NCI-H524 treated with DMSO at 0.1 percent for 48 hours (cell line): ENCODE results near the gene EHD1.
A peak's percentile ranks its signal among the peaks of the same experiment; 100 is the strongest.

Source experiments
- DNase-seq: peaks from one replicate; lab custom pipeline; 2025; lab: John Stamatoyannopoulos, UW

EHD1 gene

GRCh38 chr11:64842851-64843685 lies 35.4 kb downstream of the EHD1 start:
- DNase-seq = no peak

- DNase-seq = no peak
Measured at GRCh38 chr11:64842366-64842759, 36.1 kb downstream of the EHD1 start.

GRCh38 chr11:64841592-64842365 lies 36.6 kb downstream of the EHD1 start:
- DNase-seq = no peak

DNA sequence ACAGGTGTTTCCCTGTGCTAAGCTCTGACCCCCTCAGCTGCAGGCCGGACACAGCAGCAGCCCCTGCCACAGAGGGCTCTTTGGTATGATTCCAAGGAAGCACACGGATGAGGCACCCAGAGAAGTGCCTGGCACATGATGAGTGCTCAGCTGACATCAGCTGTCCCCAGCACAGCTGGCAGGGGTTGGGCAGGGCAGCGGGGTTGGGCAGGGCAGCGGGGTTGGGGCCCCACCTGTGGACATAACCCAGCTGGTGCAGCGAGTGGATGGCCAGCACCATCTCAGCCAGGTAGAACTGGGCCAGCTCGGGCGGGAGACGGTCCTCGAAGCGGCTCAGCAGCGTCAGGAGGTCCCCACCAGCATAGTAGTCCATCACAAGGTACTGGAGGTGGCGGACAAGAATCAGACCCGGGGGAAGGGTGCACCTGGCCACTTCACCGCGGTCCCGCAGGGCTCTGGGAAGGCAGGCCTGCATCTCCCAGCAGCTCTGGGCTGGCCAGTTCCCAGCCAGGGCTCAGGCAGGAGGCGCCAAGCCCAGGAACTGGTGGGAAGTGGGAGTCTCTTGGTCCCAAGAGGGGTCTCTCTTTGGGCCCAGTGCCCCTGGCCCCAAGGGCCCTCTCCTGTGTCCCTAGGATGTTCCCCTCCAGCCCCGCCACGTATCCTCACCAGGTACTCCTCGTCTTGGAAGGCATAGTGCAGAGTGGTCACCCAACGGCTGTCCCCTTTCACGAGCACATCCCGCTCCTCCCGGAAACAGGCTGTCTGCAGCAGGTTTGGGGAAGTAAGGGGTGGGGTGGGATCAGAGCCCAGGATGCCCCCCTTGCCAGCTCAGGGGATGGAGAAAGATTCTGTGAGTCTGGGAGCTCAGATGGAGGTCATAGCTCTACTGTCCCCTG lies 38.3 kb downstream of the EHD1 start:
- no peak for DNase-seq

DNA sequence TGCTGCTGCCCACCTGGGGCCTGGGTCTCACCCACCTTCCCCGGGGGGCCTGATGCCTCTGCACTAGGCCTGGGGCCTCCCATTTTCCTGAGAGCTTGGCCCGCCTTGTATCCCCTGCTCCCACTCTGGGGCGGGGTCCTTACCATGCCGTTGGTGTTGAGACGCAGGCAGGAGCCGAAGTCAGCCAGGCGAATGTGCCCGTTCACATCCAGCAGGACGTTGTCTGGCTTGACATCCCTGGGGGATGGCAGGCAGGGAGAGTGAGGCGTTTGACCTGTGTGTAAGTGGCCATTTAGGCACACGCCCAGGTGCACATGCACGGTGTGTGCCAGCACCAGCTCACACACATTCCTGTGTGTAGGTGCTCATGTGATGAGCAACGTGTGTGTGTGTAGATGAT lies 39.1 kb downstream of the EHD1 start:
- no peak for DNase-seq

GRCh38 chr11:64838600-64839334 lies 39.7 kb downstream of the EHD1 start:
- no peak for DNase-seq

DNA sequence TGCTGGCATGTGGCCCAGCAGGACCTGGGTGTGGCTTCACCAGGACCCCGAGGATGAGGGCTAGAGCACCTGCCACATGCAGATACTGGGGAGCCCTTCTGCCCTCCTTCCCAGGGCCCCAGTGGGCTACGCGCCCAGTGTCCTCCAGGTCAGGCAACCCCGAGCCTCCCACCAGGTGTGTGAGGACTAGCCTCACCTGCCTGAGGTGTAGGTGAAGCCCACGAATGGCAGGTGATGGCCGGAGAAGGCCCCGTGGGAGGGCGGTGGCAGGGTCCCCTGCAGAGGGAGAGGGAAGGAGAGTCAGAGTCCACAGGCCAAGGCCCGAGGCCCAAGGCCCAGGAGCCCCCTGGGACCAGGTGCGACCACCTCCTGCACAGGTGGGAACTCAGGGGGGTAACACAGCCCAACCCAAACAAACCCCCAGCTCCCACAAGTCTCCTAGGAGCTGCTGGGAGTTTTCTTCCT lies 40.5 kb downstream of the EHD1 start:
- no peak for DNase-seq

DNA sequence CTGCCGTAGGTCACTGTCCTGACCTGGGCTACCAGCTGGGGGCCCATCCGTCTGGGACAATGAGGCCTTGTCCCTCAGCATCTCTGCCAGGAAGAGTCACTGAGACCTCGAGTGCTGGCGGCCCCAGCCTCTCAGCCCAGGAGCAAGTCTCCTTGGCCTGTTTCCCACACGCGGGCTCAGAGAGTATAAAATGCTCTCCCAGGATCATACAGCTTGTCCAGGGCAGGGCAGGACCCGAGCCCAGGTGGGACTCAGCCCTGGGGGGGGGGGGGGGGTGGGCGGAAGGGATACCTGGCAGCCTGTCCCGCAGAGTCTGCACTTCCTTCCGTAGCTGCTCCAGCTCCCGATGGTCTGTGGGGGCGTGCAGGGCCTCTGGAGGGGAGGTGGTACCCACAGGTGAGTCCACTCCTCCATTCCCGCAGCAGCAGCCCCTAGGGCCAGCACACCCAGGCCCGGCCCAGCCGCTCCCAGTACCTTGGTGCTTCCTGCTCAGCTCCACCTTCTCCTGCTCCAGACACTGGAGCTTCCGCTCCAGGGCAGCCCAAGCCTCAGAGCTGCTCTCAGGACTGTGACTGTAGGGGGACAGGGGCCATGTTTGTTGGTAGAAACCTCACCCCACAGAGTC lies 41.9 kb downstream of the EHD1 start:
- DNase-seq = no peak

GRCh38 chr11:64835616-64836447 lies 42.6 kb downstream of the EHD1 start:
- DNase-seq = no peak

GRCh38 chr11:64834723-64835615 lies 43.5 kb downstream of the EHD1 start:
- no peak for DNase-seq

DNA sequence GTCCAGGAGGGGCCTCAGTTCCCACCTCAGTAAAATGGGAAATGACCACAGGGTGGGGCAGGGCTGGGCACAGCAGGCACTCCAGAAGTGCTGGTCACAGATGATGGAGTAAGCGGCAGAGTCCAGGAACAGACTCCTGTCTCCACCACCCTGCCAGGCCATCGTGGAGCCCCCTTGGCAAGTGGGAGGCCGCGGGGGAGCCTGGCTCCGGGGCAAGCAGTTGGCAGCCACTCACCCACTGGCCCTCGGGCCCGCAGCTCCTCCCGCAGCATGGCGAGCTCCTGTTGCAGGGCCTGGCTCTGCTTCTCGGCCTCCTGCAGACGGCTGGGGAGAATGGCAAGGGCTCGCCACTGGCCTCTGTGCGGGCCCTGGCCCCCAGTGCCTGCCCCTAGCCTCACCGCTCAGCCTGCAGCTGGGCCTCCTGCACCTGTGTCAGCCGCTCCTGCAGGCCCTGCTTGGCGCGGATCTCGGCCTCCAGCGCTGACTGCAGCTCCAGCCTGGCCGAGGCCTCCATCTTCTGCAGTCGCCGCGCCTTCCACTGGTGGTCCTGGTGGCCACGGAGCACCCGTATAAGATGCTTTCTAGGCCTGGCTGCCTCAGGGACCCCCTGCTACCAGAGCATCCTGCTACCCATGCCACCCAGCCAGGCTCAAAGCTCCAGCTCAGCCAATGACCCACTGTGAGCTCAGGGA lies 44.2 kb downstream of the EHD1 start:
- DNase-seq = no peak

DNA sequence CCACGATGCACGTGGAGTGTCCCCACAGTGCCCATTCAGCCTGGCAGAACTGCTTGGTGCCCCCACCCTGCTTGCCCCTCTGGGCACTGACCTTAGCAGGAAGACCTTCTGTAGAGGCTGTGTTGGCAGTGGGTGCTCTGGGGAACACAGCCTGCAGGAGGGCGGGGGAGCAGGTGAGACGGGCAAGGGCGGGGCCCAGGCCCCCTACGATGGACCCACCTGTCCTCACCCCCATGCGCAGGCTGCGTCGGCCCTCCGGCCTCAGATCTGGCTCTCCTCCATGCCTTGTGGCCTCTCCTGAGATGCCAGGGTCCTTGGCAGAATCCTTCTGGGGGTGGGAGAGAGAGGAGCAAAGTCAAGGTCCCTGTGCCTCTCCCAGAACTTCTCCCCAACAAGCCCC lies 44.9 kb downstream of the EHD1 start:
- DNase-seq = no peak

DNA sequence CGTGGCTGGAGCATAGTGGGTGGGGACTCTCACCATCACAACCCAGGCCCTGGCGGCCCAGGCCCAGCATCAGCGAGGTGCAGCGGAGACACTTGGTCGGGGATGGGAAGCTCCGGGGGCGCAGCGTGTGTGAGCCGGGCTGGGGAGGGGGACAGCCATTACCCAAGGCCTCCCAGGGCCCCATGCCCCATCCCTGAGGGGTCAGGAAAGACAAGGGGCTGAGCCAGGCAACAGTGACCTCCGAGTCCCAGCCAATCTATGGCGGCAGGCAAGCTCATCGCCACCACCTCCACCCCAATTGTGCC lies 45.3 kb downstream of the EHD1 start:
- no peak for DNase-seq

DNA sequence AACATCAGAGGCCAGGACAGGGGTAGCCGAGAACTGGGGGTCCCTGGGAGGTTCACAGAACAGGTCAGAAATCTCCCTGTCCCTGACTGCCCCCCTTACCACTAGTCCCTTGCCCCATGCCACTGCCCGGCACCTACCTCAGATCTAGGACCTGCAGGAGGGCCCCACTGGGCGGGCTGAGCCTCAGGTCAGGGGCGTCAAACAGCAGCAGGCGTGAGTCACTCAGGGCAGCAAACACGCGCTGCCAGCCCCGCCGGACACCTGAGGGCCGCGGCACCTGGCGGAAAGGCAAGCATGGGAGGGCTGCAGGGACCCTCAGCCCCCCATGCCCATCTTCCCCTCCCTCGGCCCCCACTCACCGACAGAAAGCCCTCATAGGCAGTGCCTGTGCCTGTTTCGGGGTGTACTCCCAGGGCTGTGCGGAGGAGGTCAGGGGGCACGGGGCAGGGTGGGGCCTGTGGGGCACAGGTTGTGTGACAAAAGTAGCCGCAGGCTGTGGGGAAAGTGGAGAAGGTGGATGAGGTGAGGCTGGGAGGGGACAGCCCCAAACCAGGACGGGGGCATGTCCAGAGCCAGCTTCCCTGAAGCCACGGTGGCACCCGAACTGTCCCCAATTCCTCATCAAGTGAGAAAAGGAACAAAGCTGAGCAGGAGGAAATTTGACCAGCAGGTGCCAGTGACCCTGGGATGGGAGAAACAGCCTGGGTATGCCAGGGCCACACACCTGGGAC lies 45.8 kb downstream of the EHD1 start:
- no peak for DNase-seq

DNA sequence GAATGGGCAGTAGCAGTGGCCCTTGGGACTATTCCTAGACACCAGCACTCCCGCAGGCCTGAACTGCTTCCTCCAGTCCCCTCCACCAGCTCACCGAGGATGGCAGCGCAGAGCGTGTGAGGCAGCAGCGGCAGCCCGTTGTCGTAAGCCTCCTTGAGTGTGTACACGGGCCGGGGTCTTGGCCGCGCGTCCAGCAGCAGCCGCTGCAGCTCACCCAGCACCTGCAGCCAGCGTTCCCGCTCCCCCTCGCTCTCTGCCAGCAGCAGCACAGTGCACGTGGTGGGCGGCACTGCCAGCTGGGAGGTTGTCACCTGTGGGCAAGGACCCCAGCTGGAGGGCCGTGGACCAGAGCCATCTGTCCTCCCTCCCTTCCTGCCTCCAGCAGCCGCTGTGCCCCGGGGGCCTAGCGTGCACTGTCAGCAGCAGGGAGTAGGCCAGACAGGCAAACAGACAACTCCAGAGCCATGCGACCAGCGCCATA lies 47.0 kb downstream of the EHD1 start:
- peak; percentile 45 for DNase-seq

DNA sequence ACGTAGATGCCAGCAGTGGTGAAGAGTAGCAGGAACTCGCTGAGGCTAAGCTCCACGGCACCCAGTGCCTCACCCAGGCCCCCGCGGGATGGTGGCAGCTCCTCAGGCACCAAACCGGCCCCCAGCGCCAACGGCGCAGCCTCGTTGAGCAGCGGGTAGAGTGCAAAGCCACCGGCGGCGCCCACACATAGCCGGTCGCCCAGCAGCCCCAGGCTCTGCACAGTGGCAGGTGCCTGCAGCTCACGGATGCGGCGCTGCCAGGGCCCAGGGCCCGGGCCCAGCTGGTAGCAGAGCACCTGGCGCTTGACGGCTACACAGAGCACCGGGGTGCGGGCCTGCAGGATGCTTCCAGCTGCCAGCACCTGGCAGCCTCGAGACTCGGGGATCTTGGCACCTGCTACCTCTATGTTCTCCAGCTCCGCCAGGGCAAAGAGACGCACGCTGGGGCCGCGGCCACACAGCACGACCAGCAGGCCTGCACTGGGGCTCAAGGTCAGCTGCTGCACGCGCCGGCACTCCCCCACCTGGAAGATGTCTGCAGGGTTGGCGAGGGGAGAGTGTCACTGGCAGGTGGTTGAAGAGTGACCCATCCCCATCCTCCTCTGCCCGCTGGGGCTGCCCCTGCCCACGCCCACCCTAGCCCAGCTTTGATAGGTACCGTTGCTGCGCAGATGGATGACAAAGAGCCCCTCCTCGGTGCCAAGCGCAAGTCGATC lies 48.7 kb downstream of the EHD1 start:
- no peak for DNase-seq

DNA sequence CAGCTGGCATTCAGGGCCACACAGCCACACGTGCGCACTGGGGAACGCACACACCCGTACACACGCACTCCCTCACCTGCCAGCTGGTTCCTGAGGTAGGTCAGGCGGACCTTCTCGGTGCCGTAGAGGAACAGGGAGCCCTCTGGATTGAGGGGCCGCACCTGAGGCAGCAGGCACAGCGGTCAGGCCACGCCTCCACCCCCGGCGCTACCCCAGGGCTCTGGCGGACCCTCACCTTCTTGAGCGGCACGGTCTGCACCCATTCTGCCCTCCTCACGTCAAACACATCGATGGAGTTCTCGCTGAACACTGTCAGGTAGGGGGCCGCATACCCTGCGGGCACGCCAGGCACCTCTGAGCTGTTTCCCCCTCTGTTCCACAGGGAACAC lies 51.0 kb downstream of the EHD1 start:
- DNase-seq = no peak
